SK-N-MC (cell line): ENCODE data around the gene AMHR2.

Source experiments
- EZH2 ChIP-seq: fragments of 200-600 bp; sonication (generic); IDR thresholded peaks from one replicate; pipeline ENCODE4 v1.6.1; 2017; ENCODE audit warnings: antibody characterized with exemption
- POLR2AphosphoS5 ChIP-seq: IDR thresholded peaks from 2 replicates; pipeline ENCODE4 v1.6.1; 2012; ENCODE audit warnings: mild to moderate bottlenecking, low read depth, low read length, borderline replicate concordance

GRCh38 chr12:53414756-53415417 is 8.8 kb upstream of the AMHR2 start:
- TF ChIP-seq POLR2AphosphoS5 (no peak), EZH2 (no peak)
